Right kidney (tissue), 1 donor: Measurements from ENCODE around the gene HOXC12.

Experiments
- DNase-seq: peaks from one replicate; pipeline ENCODE4 v3.0.0-alpha.2; 2016

HOXC12 gene

GRCh38 chr12:53940443-53941014, 14.2 kb upstream of the HOXC12 start:
- DNase-seq = peak; percentile 44

GRCh38 chr12:53941187-53941586, 13.5 kb upstream of the HOXC12 start:
- peak; percentile 16 for DNase-seq

GRCh38 chr12:53941750-53942149, 13.0 kb upstream of the HOXC12 start:
- DNase-seq = peak; percentile 31

GRCh38 chr12:53942467-53942997, 12.2 kb upstream of the HOXC12 start:
- DNase-seq = peak; percentile 33

- DNase-seq = no peak
These were observed 10.5 kb upstream of the HOXC12 start for GRCh38 chr12:53944209-53944608.

GRCh38 chr12:53944907-53945847, 9.5 kb upstream of the HOXC12 start:
- no peak for DNase-seq

- no peak for DNase-seq
These were observed 7.0 kb upstream of the HOXC12 start for GRCh38 chr12:53947743-53948142.

GRCh38 chr12:53948650-53949593, 5.8 kb upstream of the HOXC12 start:
- no peak for DNase-seq

- DNase-seq = no peak
These were observed 4.9 kb upstream of the HOXC12 start for GRCh38 chr12:53949631-53950436.

GRCh38 chr12:53950437-53950773, 4.3 kb upstream of the HOXC12 start:
- DNase-seq = no peak

GRCh38 chr12:53950789-53951576, 3.7 kb upstream of the HOXC12 start:
- no peak for DNase-seq

GRCh38 chr12:53951577-53952334, 2.9 kb upstream of the HOXC12 start:
- peak; percentile 70 for DNase-seq

GRCh38 chr12:53952335-53952694, 2.4 kb upstream of the HOXC12 start:
- DNase-seq = peak; percentile 77

- DNase-seq = peak; percentile 68
These were observed 1.6 kb upstream of the HOXC12 start for GRCh38 chr12:53952871-53953734.

- peak; percentile 45 for DNase-seq
These were observed 641 bp upstream of the HOXC12 start for GRCh38 chr12:53953831-53954693.

GRCh38 chr12:53955036-53955775, 503 bp downstream of the HOXC12 start:
- DNase-seq = peak; percentile 75

- no peak for DNase-seq
These were observed 1.1 kb downstream of the HOXC12 start for GRCh38 chr12:53955776-53956250.
